Chondrocyte (in vitro differentiated cells): ENCODE data around the gene SAG. TPM values are rescaled to one million over a fixed set of nuclear protein-coding genes. Genes with fewer than 3 reads are reported as not detected.

Source experiments
- DNase-seq: peaks from one replicate; pipeline ENCODE4 v3.0.0; 2021; ENCODE audit warnings: mixed read lengths, low spot score
- H3K27ac Mint-ChIP-seq: one replicate; pipeline ENCODE4 v1.8.0; 2021; ENCODE audit warnings: mild to moderate bottlenecking, moderate library complexity, mixed read lengths; ENCODE audit not compliant: unreplicated experiment
- H3K27me3 Mint-ChIP-seq: 2 replicates; pipeline ENCODE4 v1.8.0; 2021; ENCODE audit warnings: low read depth, mixed read lengths
- H3K36me3 Mint-ChIP-seq: 2 replicates; pipeline ENCODE4 v1.8.0; 2021; ENCODE audit warnings: low read depth, mixed read lengths
- H3K4me1 Mint-ChIP-seq: 2 replicates; pipeline ENCODE4 v1.8.0; 2021; ENCODE audit warnings: low read depth, mild to moderate bottlenecking, mixed read lengths
- H3K4me3 Mint-ChIP-seq: one replicate; pipeline ENCODE4 v1.8.0; 2021; ENCODE audit warnings: mild to moderate bottlenecking, moderate library complexity, mixed read lengths; ENCODE audit not compliant: unreplicated experiment
- H3K9me3 Mint-ChIP-seq: 2 replicates; pipeline ENCODE4 v1.8.0; 2021; ENCODE audit warnings: low read depth, mixed read lengths
- total RNA-seq: library from RNA; stranded (reverse); gene quantifications from 3 replicates; pipeline ENCODE4 v1.2.1, GENCODE V29; 2021
- TF ChIP-seq, protein P1 (sequence below): fragments of 200-600 bp; sonication (generic); IDR thresholded peaks from 2 replicates; pipeline ENCODE4 v1.5.0; 2021; ENCODE audit warnings: antibody characterized with exemption, mild to moderate bottlenecking, moderate library complexity

Gene SAG
- total RNA-seq, 1 donor from 2014 or later, result not detected

DNA sequence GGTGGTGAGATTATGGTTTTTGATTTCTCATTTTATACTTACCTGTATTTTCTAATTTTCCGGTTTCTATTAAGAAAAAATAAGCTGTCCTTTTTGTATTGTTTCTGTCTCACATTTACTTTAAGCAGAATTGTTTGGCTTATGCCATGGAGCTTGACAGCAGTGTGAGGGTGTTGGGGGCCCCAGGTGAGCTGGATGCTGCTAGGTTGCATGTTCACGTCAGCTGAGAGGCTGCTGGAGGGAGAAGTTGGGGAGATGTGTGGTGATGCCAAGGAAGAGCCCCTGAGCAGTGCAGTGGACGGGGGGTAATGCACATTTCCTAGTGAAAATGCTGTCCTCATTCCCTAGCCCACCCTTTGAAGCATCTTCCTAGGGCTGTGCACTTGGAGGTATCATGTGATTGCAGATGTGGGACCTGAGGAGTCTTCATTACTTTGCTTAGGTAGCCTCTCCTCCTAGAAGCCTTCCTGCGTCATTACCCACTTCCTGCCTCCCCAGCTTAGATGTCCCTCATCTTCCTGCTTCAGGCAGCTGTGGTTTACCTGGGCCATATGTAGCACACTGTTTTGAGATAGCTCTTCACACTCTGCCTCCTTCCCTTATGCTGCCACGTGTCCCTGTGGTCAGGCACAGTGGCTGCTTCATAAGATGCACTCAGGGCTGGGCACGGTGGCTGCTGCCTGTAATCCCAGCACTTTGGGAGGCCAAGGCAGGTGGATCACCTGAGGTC lies 39.9 kb upstream of the SAG start:
- no peaks in the 10 kb centered on the region for H3K9me3 Mint-ChIP-seq
- no peaks in the 10 kb centered on the region for H3K27me3 Mint-ChIP-seq
- H3K36me3 Mint-ChIP-seq, result peaks cover 48% of the 10 kb centered on the region
- no peak overlapping the region for H3K4me3 Mint-ChIP-seq
- TF ChIP-seq, protein P1, sequence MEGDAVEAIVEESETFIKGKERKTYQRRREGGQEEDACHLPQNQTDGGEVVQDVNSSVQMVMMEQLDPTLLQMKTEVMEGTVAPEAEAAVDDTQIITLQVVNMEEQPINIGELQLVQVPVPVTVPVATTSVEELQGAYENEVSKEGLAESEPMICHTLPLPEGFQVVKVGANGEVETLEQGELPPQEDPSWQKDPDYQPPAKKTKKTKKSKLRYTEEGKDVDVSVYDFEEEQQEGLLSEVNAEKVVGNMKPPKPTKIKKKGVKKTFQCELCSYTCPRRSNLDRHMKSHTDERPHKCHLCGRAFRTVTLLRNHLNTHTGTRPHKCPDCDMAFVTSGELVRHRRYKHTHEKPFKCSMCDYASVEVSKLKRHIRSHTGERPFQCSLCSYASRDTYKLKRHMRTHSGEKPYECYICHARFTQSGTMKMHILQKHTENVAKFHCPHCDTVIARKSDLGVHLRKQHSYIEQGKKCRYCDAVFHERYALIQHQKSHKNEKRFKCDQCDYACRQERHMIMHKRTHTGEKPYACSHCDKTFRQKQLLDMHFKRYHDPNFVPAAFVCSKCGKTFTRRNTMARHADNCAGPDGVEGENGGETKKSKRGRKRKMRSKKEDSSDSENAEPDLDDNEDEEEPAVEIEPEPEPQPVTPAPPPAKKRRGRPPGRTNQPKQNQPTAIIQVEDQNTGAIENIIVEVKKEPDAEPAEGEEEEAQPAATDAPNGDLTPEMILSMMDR, result no peak
- DNase-seq, result no peak
- H3K4me1 Mint-ChIP-seq, result no peaks in the 10 kb centered on the region
- no peak overlapping the region for H3K27ac Mint-ChIP-seq

DNA sequence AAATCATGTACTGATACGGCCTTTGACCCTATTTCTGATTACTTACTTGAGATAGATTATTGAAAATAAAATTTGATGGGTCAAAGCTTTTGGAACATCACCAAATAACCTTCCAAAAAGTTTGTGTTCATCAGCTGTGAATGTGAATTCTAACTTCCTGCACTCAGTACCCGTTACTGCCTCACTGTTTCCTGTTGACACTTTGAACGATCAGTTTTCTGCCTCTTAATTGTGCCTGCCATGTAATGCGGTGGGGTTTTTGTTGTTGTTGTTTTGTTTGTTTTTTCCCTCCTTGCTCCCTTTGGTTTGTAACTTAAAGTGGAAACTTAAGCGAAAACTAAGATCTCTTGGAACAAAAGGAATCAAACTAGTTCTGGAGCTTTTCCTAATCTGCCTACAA lies 37.2 kb upstream of the SAG start:
- H3K4me3 Mint-ChIP-seq, result no peak overlapping the region
- no peaks in the 10 kb centered on the region for H3K4me1 Mint-ChIP-seq
- H3K27ac Mint-ChIP-seq, result no peak overlapping the region
- TF ChIP-seq, protein P1, result no peak
- DNase-seq, result no peak
- H3K27me3 Mint-ChIP-seq, result no peaks in the 10 kb centered on the region
- H3K36me3 Mint-ChIP-seq, result peaks cover 53% of the 10 kb centered on the region
- H3K9me3 Mint-ChIP-seq, result no peaks in the 10 kb centered on the region

DNA sequence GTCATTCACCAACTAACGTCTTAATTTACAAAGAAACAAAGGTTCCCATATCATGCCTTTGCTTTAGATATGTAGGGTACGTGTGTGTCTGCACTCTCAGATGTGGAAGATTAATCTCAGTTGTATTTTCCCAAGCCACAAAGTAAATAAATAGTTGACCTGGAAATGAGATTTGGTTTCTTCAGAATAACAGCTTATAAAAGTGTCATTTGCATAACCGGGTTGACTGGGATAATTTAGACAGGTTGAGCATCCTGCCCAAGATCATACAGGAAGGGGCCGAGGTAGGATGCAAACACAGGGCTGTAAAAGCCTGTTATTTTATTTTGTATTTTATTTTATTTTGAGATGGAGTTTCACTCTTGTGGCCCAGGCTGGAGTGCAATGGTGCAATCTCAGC lies 36.7 kb upstream of the SAG start:
- DNase-seq, result no peak
- Mint-ChIP-seq H3K27me3 (no peaks in the 10 kb centered on the region), H3K4me1 (no peaks in the 10 kb centered on the region), H3K36me3 (peaks cover 54% of the 10 kb centered on the region), H3K4me3 (no peak overlapping the region), H3K9me3 (no peaks in the 10 kb centered on the region), H3K27ac (no peak overlapping the region)
- TF ChIP-seq, protein P1, result no peak

DNA sequence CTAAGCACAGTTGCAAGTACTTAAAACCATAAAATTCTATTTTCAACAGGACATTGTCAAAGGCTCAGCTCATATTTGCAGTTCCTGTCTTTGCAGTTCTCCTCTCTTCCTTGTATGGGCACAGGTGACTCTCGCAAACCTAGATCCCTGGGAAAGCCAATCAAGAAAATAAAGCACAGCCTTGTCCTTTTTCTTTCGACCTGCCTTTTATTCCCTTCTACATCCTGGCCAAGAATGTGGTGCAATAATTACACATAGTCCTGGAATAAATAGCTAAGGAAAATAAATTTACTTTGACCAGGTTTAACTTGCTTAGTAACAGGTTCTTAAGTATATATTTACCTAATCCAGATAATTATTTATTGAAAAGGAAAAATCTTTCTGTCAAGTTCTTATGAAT lies 35.9 kb upstream of the SAG start:
- TF ChIP-seq, protein P1, result no peak
- Mint-ChIP-seq H3K4me3 (no peak overlapping the region), H3K9me3 (no peaks in the 10 kb centered on the region), H3K4me1 (no peaks in the 10 kb centered on the region), H3K36me3 (peaks cover 50% of the 10 kb centered on the region), H3K27ac (no peak overlapping the region), H3K27me3 (no peaks in the 10 kb centered on the region)
- DNase-seq, result no peak

DNA sequence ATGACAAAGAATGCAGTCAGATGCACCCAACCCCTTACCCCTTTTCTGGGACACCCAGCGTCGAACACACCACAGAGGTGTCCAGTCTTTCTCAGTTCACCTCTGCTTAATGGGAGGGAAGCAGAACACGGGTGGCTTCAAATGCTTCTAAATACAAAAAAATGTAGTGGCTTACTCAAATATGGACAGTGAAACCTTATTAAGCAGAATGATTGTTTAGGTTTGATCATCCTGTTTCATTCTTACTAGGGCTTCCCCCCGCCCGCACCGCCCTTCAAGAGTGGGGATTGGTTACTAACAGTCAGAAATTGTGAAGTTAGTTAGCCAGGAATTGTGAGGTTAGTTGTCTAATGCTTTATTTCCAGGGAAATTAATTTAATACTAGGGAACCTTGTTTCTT lies 34.5 kb upstream of the SAG start:
- Mint-ChIP-seq H3K9me3 (no peaks in the 10 kb centered on the region), H3K27me3 (no peaks in the 10 kb centered on the region), H3K4me3 (no peak overlapping the region), H3K36me3 (peaks cover 47% of the 10 kb centered on the region), H3K27ac (no peak overlapping the region), H3K4me1 (no peaks in the 10 kb centered on the region)
- TF ChIP-seq, protein P1, result no peak
- DNase-seq, result no peak
